ENCODE data around the gene PTGES3. TPM values are rescaled to one million over a fixed set of nuclear protein-coding genes. Genes with fewer than 3 reads are reported as not detected.

PTGES3 gene
- total RNA-seq, 4 donors from 2014 or later: 73.5 to 115 (median 104) TPM

- TF ChIP-seq POLR2A (IDR thresholded peaks at IDR 0.05): no peak
- TF ChIP-seq EP300 (IDR thresholded peaks at IDR 0.05): no peak
- TF ChIP-seq, protein P1, sequence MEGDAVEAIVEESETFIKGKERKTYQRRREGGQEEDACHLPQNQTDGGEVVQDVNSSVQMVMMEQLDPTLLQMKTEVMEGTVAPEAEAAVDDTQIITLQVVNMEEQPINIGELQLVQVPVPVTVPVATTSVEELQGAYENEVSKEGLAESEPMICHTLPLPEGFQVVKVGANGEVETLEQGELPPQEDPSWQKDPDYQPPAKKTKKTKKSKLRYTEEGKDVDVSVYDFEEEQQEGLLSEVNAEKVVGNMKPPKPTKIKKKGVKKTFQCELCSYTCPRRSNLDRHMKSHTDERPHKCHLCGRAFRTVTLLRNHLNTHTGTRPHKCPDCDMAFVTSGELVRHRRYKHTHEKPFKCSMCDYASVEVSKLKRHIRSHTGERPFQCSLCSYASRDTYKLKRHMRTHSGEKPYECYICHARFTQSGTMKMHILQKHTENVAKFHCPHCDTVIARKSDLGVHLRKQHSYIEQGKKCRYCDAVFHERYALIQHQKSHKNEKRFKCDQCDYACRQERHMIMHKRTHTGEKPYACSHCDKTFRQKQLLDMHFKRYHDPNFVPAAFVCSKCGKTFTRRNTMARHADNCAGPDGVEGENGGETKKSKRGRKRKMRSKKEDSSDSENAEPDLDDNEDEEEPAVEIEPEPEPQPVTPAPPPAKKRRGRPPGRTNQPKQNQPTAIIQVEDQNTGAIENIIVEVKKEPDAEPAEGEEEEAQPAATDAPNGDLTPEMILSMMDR (IDR thresholded peaks at IDR 0.05): no peak
- TF ChIP-seq POLR2AphosphoS5 (IDR thresholded peaks at IDR 0.05): no peak
- ATAC-seq: peak; percentile 81
- WGBS, 2 donors (ENCODE audit: low coverage in 1 of 2): 0% methylated on average over 2 of the region's 31 CpGs; no CpG with 5 or more reads in 1 of the 2 donors
- Histone ChIP-seq H3K9me3 (no peaks in the 10 kb centered on the region), H3K27ac (peak within 1 kb of the TSS; percentile 77 to 96 (median 91)), H3K27me3 (no peaks in the 10 kb centered on the region), H3K4me1 (peaks cover 9 to 82% (median 54%) of the 10 kb centered on the region in 3 donors), H3K4me3 (peak within 1 kb of the TSS; percentile 83 to 86), H3K36me3 (peaks cover 0 to 15% of the 10 kb centered on the region in 2 donors)
Measured at GRCh38 chr12:56630180-56630632, 57.9 kb downstream of the PTGES3 start, which contains the start of gene BAZ2A. Gene BAZ2A (minus strand): TSS chr12:56630326. CDS start chr12:56617530, 12,796 bp downstream.

- TF ChIP-seq EP300 (IDR thresholded peaks at IDR 0.05) (no peak), POLR2A (IDR thresholded peaks at IDR 0.05) (no peak), POLR2AphosphoS5 (IDR thresholded peaks at IDR 0.05) (no peak)
- TF ChIP-seq, protein P1 (IDR thresholded peaks at IDR 0.05): no peak
- no peaks in the 10 kb centered on the region for H3K27me3 ChIP-seq
- peaks cover 9 to 86% (median 58%) of the 10 kb centered on the region in 3 donors for H3K4me1 ChIP-seq
- H3K27ac ChIP-seq: peak overlapping the region; percentile 77 to 96 (median 91)
- WGBS, 2 donors (ENCODE audit: low coverage in 1 of 2): 0% methylated on average over 9 of the region's 46 CpGs; no CpG with 5 or more reads in 1 of the 2 donors
- H3K36me3 ChIP-seq: peaks cover 0 to 15% of the 10 kb centered on the region in 2 donors
- peak overlapping the region; percentile 83 to 86 for H3K4me3 ChIP-seq
- H3K9me3 ChIP-seq: no peaks in the 10 kb centered on the region
- peak; percentile 20 for ATAC-seq
Measured at GRCh38 chr12:56629459-56630179, 58.5 kb downstream of the PTGES3 start.

GRCh38 chr12:56628671-56629458 is 59.2 kb downstream of the PTGES3 start:
- H3K27me3 ChIP-seq: no peaks in the 10 kb centered on the region
- no peaks in the 10 kb centered on the region for H3K9me3 ChIP-seq
- H3K36me3 ChIP-seq: peaks cover 0 to 15% of the 10 kb centered on the region in 2 donors
- peak overlapping the region; percentile 83 to 86 for H3K4me3 ChIP-seq
- TF ChIP-seq EP300 (IDR thresholded peaks at IDR 0.05) (no peak), POLR2AphosphoS5 (IDR thresholded peaks at IDR 0.05) (peak; percentile 59), POLR2A (IDR thresholded peaks at IDR 0.05) (no peak)
- TF ChIP-seq, protein P1 (IDR thresholded peaks at IDR 0.05): no peak
- ATAC-seq: peak; percentile 26
- H3K27ac ChIP-seq: peak overlapping the region; percentile 77 to 96 (median 91)
- WGBS, 2 donors (ENCODE audit: low coverage in 1 of 2): 0 to 2% methylated on average over 10 to 17 of the region's 18 CpGs
- peaks cover 9 to 87% (median 61%) of the 10 kb centered on the region in 3 donors for H3K4me1 ChIP-seq

GRCh38 chr12:56626701-56627100 is 61.4 kb downstream of the PTGES3 start:
- no peak overlapping the region for H3K27ac ChIP-seq
- no peak overlapping the region for H3K4me3 ChIP-seq
- no peak for ATAC-seq
- TF ChIP-seq, protein P1 (IDR thresholded peaks at IDR 0.05): no peak
- TF ChIP-seq EP300 (IDR thresholded peaks at IDR 0.05) (no peak), POLR2AphosphoS5 (IDR thresholded peaks at IDR 0.05) (no peak), POLR2A (IDR thresholded peaks at IDR 0.05) (no peak)
- H3K36me3 ChIP-seq: peaks cover 0 to 24% of the 10 kb centered on the region in 2 donors
- no peaks in the 10 kb centered on the region for H3K27me3 ChIP-seq
- H3K9me3 ChIP-seq: no peaks in the 10 kb centered on the region
- peaks cover 0 to 85% (median 50%) of the 10 kb centered on the region in 3 donors for H3K4me1 ChIP-seq
